ENCODE measurements around the gene TAF10.

Gene TAF10

DNA sequence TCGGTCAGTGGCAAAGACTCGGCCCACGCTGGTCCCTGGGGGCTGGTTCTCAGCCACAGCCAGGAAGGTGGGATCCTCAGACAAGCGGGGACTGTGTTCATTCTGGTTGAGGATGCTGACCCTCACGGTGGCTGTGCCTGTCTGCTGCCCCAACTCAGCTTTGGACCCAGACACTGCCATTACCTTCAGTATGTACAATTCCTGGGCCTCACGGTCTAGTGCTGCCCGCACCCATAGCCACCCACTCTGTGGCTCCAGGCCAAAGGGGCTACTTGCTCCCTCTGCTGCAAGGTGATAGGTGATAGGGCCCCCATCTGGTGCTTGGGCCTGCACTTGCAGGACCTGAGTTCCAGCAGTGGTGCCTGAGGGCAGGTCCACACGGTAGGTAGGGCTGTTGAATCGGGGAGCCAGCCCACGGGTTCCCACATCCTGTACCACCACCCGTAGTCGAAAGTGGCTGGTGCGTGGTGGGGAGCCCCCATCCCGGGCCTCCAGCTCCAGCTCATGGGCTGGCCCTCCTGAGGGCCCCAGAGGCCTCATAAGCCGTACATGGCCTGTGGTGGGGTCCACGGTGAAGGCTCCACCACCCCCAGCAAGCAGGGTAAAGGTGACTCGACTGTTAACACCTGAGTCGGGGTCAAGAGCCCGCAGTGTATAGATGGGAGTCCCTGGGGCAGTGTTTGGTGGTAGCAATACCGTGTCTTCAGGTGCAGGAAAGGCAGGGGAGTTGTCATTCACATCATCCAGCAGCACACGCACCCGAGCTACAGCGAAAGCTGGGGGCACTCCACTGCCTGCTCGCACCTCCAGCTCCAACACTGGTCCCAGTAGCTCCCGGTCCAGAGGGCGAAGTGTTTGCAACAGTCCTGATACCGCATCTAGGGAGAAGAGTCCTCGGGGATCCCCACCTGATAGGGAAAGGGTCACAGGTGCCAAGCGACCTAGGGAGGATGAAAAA, 20.4 kb upstream of the TAF10 start:
- H3K36me3 ChIP-seq (ENCODE audit: control insufficient read depth, insufficient read depth, low read length), result peaks cover 6% of the 10 kb centered on the region
- no peaks in the 10 kb centered on the region for H3K4me1 ChIP-seq (ENCODE audit: control insufficient read depth, insufficient read depth, low read length)
- no peak overlapping the region for H3K27ac ChIP-seq (ENCODE audit: insufficient read depth, low read depth, low read length, poor library complexity, severe bottlenecking)

DNA sequence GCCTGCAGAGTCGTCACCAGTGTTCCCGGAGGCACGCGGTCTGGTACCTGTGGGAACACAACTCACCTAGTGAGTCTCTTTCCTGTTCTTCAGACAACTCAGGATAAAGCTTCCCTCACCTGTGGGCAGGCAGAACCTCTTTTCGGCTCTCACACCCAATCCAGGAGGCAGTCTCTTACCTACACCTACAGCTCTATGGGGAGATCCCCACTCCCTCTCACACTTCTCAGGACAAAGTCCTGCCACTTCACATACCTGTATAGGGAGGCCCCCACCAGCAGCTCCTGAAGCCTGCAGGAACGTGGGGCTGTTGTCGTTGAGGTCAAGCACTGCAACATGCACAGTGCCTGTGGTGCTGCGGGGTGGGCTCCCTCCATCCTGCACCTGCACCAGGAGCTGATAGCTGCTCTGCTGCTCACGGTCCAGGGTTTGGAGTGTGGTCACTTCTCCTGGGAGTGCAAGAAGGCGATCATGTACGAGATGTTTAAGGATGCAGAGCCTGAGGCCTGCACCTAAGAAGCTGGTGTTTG, 19.4 kb upstream of the TAF10 start:
- 88 to 93% methylated on average over 11 of the region's 11 CpGs for WGBS, 2 experiments
- Histone ChIP-seq H3K27ac (ENCODE audit: insufficient read depth, low read depth, low read length, poor library complexity, severe bottlenecking) (no peak overlapping the region), H3K36me3 (ENCODE audit: control insufficient read depth, insufficient read depth, low read length) (peaks cover 9% of the 10 kb centered on the region), H3K4me1 (ENCODE audit: control insufficient read depth, insufficient read depth, low read length) (no peaks in the 10 kb centered on the region), H3K9me3 (ENCODE audit: control insufficient read depth, low read length) (no peaks in the 10 kb centered on the region), H3K27me3 (ENCODE audit: control insufficient read depth, insufficient read depth, low read length, poor library complexity, severe bottlenecking) (peaks cover 26% of the 10 kb centered on the region), H3K4me3 (ENCODE audit: insufficient read depth, low read depth, low read length) (no peak overlapping the region)

More for the DNA sequence above, 20.4 kb upstream of the TAF10 start:
- Histone ChIP-seq H3K4me3 (ENCODE audit: insufficient read depth, low read depth, low read length) (no peak overlapping the region), H3K27me3 (ENCODE audit: control insufficient read depth, insufficient read depth, low read length, poor library complexity, severe bottlenecking) (peaks cover 26% of the 10 kb centered on the region), H3K9me3 (ENCODE audit: control insufficient read depth, low read length) (no peaks in the 10 kb centered on the region)
- WGBS, 2 experiments, result 95 to 96% methylated on average over 29 of the region's 29 CpGs

DNA sequence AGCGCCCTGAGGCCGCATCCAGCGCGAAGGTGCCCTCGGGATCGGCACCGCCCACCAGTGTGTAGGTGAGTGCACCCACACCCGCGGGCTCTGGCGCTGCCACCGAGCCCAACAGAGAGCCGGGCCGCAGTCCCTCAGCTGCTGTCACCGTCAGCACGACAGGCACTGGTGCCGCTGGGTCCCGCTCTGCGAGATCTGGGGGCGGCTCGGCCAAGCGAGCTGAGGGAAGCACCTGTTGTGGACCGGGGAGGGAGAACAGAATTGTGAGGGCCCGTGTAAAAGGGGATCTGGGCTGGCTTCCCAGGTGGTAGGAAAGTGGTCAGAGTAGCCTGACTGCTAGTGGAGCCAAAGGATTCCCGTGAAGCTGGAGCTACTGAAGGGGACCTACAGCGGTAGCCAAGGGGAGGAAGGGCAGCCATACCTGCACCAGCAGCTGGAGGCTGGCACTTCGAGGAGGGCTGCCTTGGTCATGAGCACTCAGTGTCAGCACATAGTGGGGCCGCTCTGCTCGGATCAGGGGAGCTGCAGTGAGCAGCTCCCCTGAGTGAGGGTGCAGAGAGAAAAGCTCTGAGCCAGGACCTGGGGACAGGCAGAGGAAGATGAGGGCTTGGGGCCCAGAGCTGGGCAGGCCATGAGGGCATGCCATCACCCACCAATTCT, 18.7 kb upstream of the TAF10 start:
- H3K9me3 ChIP-seq (ENCODE audit: control insufficient read depth, low read length), result no peaks in the 10 kb centered on the region
- WGBS, 2 experiments, result 27% methylated on average over 28 of the region's 28 CpGs
- H3K4me3 ChIP-seq (ENCODE audit: insufficient read depth, low read depth, low read length), result peak overlapping the region; percentile 38
- H3K4me1 ChIP-seq (ENCODE audit: control insufficient read depth, insufficient read depth, low read length), result no peaks in the 10 kb centered on the region
- no peak overlapping the region for H3K27ac ChIP-seq (ENCODE audit: insufficient read depth, low read depth, low read length, poor library complexity, severe bottlenecking)
- H3K36me3 ChIP-seq (ENCODE audit: control insufficient read depth, insufficient read depth, low read length), result peaks cover 10% of the 10 kb centered on the region
- H3K27me3 ChIP-seq (ENCODE audit: control insufficient read depth, insufficient read depth, low read length, poor library complexity, severe bottlenecking), result peaks cover 26% of the 10 kb centered on the region

DNA sequence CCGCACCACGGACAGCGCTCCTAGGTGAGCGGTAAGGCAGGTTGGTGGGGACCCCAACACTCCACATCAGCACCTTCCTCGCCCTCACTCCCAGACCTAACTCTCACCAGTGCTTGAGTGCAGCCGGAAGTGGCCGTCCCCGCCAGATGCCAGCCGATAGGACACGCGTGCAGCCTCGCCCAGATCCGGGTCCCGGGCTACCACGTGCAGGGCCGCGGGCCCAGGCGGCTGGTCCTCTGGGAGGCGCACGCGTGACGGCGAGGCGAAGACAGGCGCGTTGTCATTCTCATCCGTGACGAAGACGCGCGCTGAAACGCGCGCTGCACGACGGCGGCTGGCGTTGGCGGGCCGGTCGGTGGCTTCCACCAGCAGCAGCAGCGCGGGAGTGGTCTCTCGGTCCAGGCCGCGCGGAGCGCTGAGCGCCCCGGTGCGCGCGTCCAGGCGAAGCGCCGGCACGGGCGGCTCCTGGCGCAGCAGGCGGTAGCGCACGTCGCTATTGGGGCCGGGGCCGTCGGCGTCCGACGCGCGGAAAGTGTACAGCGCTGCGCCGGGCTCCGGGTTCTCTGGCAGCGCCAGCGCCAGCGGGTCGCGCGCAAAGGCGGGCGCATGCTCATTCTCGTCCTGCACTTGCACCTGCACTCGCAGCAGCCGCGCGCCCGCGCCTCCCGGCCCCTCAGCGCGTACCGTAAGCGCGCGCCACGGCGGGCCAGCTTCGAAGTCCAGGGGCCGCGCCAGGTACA, 18.0 kb upstream of the TAF10 start:
- H3K27ac ChIP-seq (ENCODE audit: insufficient read depth, low read depth, low read length, poor library complexity, severe bottlenecking), result no peak overlapping the region
- H3K27me3 ChIP-seq (ENCODE audit: control insufficient read depth, insufficient read depth, low read length, poor library complexity, severe bottlenecking), result peaks cover 26% of the 10 kb centered on the region
- H3K9me3 ChIP-seq (ENCODE audit: control insufficient read depth, low read length), result no peaks in the 10 kb centered on the region
- peaks cover 14% of the 10 kb centered on the region for H3K36me3 ChIP-seq (ENCODE audit: control insufficient read depth, insufficient read depth, low read length)
- peak overlapping the region; percentile 38 for H3K4me3 ChIP-seq (ENCODE audit: insufficient read depth, low read depth, low read length)
- no peaks in the 10 kb centered on the region for H3K4me1 ChIP-seq (ENCODE audit: control insufficient read depth, insufficient read depth, low read length)
- WGBS, 2 experiments, result 22 to 24% methylated on average over 102 of the region's 102 CpGs

DNA sequence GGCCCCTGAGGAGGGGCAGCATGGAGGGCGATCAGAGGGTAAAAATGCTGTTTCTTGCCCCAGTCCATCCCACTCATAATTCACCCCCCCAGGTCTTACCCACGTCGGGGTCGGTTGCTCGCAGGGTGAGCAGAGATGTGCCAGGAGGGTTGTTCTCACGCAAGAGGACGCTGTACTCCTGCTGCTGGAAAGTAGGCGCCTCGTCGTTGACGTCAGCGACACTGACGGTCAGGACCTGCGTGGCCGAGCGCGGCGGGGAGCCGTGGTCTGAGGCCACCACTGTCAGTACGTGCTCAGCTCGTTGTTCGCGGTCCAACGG, 17.5 kb upstream of the TAF10 start:
- Histone ChIP-seq H3K9me3 (ENCODE audit: control insufficient read depth, low read length) (no peaks in the 10 kb centered on the region), H3K4me1 (ENCODE audit: control insufficient read depth, insufficient read depth, low read length) (no peaks in the 10 kb centered on the region), H3K36me3 (ENCODE audit: control insufficient read depth, insufficient read depth, low read length) (peaks cover 14% of the 10 kb centered on the region), H3K27me3 (ENCODE audit: control insufficient read depth, insufficient read depth, low read length, poor library complexity, severe bottlenecking) (peaks cover 26% of the 10 kb centered on the region), H3K27ac (ENCODE audit: insufficient read depth, low read depth, low read length, poor library complexity, severe bottlenecking) (no peak overlapping the region), H3K4me3 (ENCODE audit: insufficient read depth, low read depth, low read length) (peak overlapping the region; percentile 38)
- 94 to 96% methylated on average over 24 of the region's 24 CpGs for WGBS, 2 experiments

DNA sequence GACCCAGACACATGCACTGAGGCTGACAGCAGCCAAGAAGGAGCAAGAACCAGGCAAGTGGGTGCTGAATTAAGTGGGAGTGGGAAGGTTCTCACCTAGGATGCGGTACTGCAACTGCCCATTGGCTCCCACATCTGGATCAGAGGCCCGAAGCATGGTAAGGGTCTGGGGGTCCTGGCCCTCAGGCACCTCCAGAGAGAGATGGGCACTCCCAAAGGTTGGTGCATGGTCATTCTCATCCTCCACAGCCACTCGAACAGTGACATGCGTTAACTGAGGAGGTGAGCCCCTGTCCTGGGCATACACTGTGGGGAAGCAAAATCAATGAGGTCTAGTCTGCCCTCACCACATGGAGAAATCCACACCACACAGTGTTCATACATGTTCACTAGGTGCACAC, 16.5 kb upstream of the TAF10 start:
- Histone ChIP-seq H3K4me1 (ENCODE audit: control insufficient read depth, insufficient read depth, low read length) (no peaks in the 10 kb centered on the region), H3K27me3 (ENCODE audit: control insufficient read depth, insufficient read depth, low read length, poor library complexity, severe bottlenecking) (peaks cover 26% of the 10 kb centered on the region), H3K9me3 (ENCODE audit: control insufficient read depth, low read length) (no peaks in the 10 kb centered on the region), H3K36me3 (ENCODE audit: control insufficient read depth, insufficient read depth, low read length) (peaks cover 14% of the 10 kb centered on the region), H3K4me3 (ENCODE audit: insufficient read depth, low read depth, low read length) (no peak overlapping the region), H3K27ac (ENCODE audit: insufficient read depth, low read depth, low read length, poor library complexity, severe bottlenecking) (no peak overlapping the region)
- 92 to 96% methylated on average over 4 of the region's 4 CpGs for WGBS, 2 experiments

DNA sequence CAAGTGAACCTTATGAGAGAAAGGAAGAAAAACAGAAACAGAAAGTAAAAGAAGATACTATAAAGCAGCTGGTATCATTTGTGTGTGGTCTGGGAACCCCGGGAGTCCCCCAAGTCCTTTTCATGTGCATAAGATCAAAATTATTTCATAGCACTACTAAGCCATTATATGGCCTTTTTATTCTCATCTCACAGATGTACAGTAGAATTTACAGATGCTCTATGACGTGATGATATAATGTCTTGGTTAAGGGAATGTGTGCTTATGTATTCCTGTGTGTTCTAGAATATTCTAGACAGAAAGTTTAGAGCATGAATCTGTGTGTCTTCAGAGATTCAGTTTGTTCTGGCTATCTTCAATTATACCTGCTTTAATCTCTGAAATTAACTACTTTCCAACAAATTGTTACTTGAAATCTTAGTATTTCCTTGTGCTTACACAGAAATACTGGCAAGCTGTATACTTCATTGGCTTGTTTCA, 15.8 kb upstream of the TAF10 start:
- Histone ChIP-seq H3K27me3 (ENCODE audit: control insufficient read depth, insufficient read depth, low read length, poor library complexity, severe bottlenecking) (peaks cover 26% of the 10 kb centered on the region), H3K36me3 (ENCODE audit: control insufficient read depth, insufficient read depth, low read length) (peaks cover 14% of the 10 kb centered on the region), H3K9me3 (ENCODE audit: control insufficient read depth, low read length) (no peaks in the 10 kb centered on the region), H3K4me3 (ENCODE audit: insufficient read depth, low read depth, low read length) (no peak overlapping the region), H3K4me1 (ENCODE audit: control insufficient read depth, insufficient read depth, low read length) (no peaks in the 10 kb centered on the region), H3K27ac (ENCODE audit: insufficient read depth, low read depth, low read length, poor library complexity, severe bottlenecking) (no peak overlapping the region)
- WGBS, 2 experiments, result 90 to 100% methylated on average over 2 of the region's 2 CpGs

DNA sequence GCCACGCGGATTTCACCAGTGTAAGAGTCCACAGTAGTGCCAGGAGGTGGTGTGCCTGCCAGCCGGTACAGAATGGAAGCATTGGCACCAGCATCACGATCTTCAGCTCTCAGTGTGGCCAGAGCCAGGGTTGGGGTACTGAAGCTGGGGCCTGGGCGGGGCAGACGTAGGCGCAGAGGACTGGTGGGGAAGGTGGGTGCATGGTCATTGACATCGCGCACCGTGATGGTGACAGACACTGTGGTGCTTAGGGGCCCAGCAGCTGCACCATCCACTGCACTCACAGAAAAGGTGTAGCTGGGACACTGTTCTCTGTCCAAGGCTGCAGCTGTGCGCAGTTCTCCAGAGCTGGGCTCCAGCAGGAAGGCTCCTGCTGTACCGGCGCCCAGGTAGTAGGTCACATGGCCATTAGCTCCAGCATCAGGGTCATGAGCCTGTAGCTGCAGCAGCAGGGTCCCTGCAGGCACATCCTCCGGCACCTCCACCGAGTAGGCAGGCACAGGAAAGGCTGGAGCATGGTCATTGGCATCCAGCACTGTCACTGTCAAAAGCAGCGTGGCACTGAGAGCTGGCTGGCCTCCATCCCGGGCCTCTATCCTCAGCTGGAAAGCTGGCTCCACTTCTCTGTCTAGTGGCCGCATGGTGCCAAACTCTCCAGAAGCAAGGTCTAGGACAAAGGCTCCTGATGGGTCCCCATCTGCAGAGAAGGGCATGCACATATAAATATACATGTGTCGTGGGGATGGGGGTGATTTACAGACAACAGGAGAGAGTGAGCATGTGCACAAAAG, 15.2 kb upstream of the TAF10 start:
- Histone ChIP-seq H3K27me3 (ENCODE audit: control insufficient read depth, insufficient read depth, low read length, poor library complexity, severe bottlenecking) (peaks cover 26% of the 10 kb centered on the region), H3K36me3 (ENCODE audit: control insufficient read depth, insufficient read depth, low read length) (peaks cover 14% of the 10 kb centered on the region), H3K4me1 (ENCODE audit: control insufficient read depth, insufficient read depth, low read length) (no peaks in the 10 kb centered on the region), H3K4me3 (ENCODE audit: insufficient read depth, low read depth, low read length) (no peak overlapping the region), H3K27ac (ENCODE audit: insufficient read depth, low read depth, low read length, poor library complexity, severe bottlenecking) (no peak overlapping the region), H3K9me3 (ENCODE audit: control insufficient read depth, low read length) (no peaks in the 10 kb centered on the region)
- 90 to 91% methylated on average over 19 of the region's 19 CpGs for WGBS, 2 experiments

DNA sequence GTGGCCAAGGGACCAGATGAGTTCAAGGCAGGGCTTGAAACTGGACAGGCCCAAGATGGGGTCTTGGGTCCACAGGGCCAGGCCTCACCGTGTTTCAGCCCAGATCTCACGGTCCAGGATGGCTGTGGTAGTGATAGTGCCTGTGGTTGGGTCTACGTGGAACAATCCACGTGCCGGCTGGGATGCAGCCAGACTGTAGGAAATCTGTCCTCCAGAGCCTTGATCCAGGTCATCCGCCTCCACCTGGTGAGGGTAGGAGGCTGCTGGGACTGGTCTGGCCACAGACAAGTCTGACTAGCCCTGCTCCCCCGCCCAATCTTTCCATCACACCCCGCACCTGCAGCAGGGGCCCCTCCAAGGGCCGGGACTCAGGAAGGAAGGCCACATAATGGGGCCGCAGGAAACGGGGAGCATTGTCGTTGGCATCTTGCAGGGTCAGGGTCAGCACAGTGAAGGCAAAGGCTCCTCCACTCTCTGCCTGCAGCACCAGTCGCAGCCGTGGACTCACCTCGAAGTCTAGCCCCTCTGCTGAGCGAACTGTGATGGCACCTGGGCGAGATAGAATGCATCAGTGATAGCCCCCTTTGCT, 13.9 kb upstream of the TAF10 start:
- peaks cover 11% of the 10 kb centered on the region for H3K36me3 ChIP-seq (ENCODE audit: control insufficient read depth, insufficient read depth, low read length)
- H3K27ac ChIP-seq (ENCODE audit: insufficient read depth, low read depth, low read length, poor library complexity, severe bottlenecking), result no peak overlapping the region
- H3K9me3 ChIP-seq (ENCODE audit: control insufficient read depth, low read length), result no peaks in the 10 kb centered on the region
- peaks cover 2% of the 10 kb centered on the region for H3K4me1 ChIP-seq (ENCODE audit: control insufficient read depth, insufficient read depth, low read length)
- 95% methylated on average over 17 of the region's 17 CpGs for WGBS, 2 experiments
- no peak overlapping the region for H3K4me3 ChIP-seq (ENCODE audit: insufficient read depth, low read depth, low read length)
- H3K27me3 ChIP-seq (ENCODE audit: control insufficient read depth, insufficient read depth, low read length, poor library complexity, severe bottlenecking), result peaks cover 19% of the 10 kb centered on the region
